ENCODE measurements around the gene CAPN11. TPM values are rescaled to one million over a fixed set of nuclear protein-coding genes. Genes with fewer than 3 reads are reported as not detected.

The CAPN11 gene
- total RNA-seq, 1 experiment from 2014 or later: 0.28 TPM

GRCh38 chr6:44152533-44152932, 6.1 kb upstream of the CAPN11 start:
- H3K4ac ChIP-seq (ENCODE audit: low read depth, low read length): no peak overlapping the region
- no peak overlapping the region for H4K5ac ChIP-seq (ENCODE audit: insufficient read length, low read depth, low read length)
- DNase-seq: no peak
- no peak overlapping the region for H3K23ac ChIP-seq (ENCODE audit: insufficient read length, low read depth, low read length)
- no peak overlapping the region for H3T11ph ChIP-seq (ENCODE audit: low read length)
- no peak overlapping the region for H3K9ac ChIP-seq (ENCODE audit: extremely low read depth, insufficient read length, low read length)
- H4K20me1 ChIP-seq (ENCODE audit: control insufficient read depth, insufficient read depth, insufficient read length): peaks cover 4% of the 10 kb centered on the region
- no peak overlapping the region for H3K18ac ChIP-seq (ENCODE audit: insufficient read length, low read depth, low read length)
- H3K4me1 Mint-ChIP-seq: peaks cover 23 to 27% of the 10 kb centered on the region in 2 experiments
- no peak overlapping the region for H4K8ac ChIP-seq (replicated peaks; ENCODE audit: insufficient read length, low read depth, low read length)
- no peaks in the 10 kb centered on the region for H3K9me3 Mint-ChIP-seq
- H4K91ac ChIP-seq (ENCODE audit: insufficient read length, low read depth, low read length): no peak overlapping the region
- H2BK15ac ChIP-seq (ENCODE audit: low read depth, low read length): no peak overlapping the region
- H2AFZ ChIP-seq (ENCODE audit: low read length): no peak overlapping the region
- TF ChIP-seq CTCF (conservative IDR thresholded peaks at IDR 0.05): no peak
- H3K4me3 Mint-ChIP-seq: no peak overlapping the region
- no peak overlapping the region for H3K4me2 ChIP-seq (ENCODE audit: insufficient read depth, insufficient read length, low read length)
- peaks cover 12 to 39% (median 26%) of the 10 kb centered on the region in 3 experiments for H3K36me3 Mint-ChIP-seq (ENCODE audit: insufficient read depth in 1 of 3, low read depth in 3 of 3)
- H3K9me3 ChIP-seq (ENCODE audit: control insufficient read depth, low read depth, low read length): no peaks in the 10 kb centered on the region
- no peak overlapping the region for H3K56ac ChIP-seq (ENCODE audit: insufficient read length, low read depth, low read length)
- H2BK12ac ChIP-seq (ENCODE audit: insufficient read length, low read depth, low read length): no peak overlapping the region
- H3K14ac ChIP-seq (ENCODE audit: insufficient read depth, low read length): no peak overlapping the region
- H2BK120ac ChIP-seq (ENCODE audit: low read depth, low read length, poor library complexity, severe bottlenecking): no peak overlapping the region
- no peaks in the 10 kb centered on the region for H3K79me2 ChIP-seq (ENCODE audit: insufficient read depth, low read length)
- H2BK20ac ChIP-seq (ENCODE audit: low read depth, low read length, poor library complexity, severe bottlenecking): no peak overlapping the region
- H3K4me1 ChIP-seq (ENCODE audit: insufficient read depth, low read length): peaks cover 5% of the 10 kb centered on the region; the same call in 1 of the 2 replicates
- peaks cover 2% of the 10 kb centered on the region; the same call in 1 of the 2 replicates for H3K27me3 Mint-ChIP-seq (ENCODE audit: low read depth)
- no peak overlapping the region for H2BK5ac ChIP-seq (ENCODE audit: insufficient read length, low read length)
- no peak overlapping the region for H2AK5ac ChIP-seq (ENCODE audit: insufficient read length, low read length)
- no peaks in the 10 kb centered on the region for H3K79me1 ChIP-seq (ENCODE audit: insufficient read depth, low read depth, low read length, poor library complexity, severe bottlenecking)
- WGBS (ENCODE audit: extremely low coverage, insufficient read length, low lambda C conversion rate): no CpG with 5 or more reads among the region's 19 CpGs
- no peak overlapping the region for H3K27ac ChIP-seq (ENCODE audit: insufficient read length, low read depth, low read length)
- H3K27ac Mint-ChIP-seq: no peak overlapping the region
- H3K23me2 ChIP-seq (ENCODE audit: insufficient read length, low read depth, low read length, poor library complexity, severe bottlenecking): no peaks in the 10 kb centered on the region
- no peaks in the 10 kb centered on the region for H3K27me3 ChIP-seq (ENCODE audit: insufficient read depth, low read length)

Measured in H9 (cell line).